ENCODE results near the gene PTPRN2.
"Not testable (repeated sequence)": the region's sequence is repeated elsewhere in the genome, so short reads cannot be mapped to it uniquely, and the experiment has no call there.

Gene PTPRN2

GRCh38 chr7:158458096-158458495 lies 129.5 kb downstream of the PTPRN2 start:
- DNase-seq, result no peak

GRCh38 chr7:158457586-158457985 lies 130.0 kb downstream of the PTPRN2 start:
- not testable (repeated sequence) for DNase-seq

DNA sequence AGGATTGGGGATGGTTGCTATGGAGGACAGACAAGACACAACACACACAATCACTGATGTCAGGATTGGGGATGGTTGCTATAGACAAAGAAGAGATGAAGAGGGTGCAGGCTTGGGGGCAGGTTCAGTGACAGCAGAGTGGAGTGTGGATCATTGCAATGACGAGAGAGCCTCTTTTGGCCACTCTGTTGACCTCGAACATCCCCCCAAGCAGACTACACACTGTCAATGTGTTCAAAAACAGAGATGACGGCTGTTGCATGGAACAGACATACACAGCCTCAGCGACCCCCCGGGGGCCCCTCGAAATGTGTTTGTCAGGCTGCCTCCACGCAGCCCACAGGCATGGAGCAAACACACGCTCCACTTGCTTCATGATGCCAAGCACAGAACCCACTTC lies 133.0 kb downstream of the PTPRN2 start:
- DNase-seq, result no peak

- DNase-seq, result no peak
Observed at GRCh38 chr7:158453663-158454062, 134.0 kb downstream of the PTPRN2 start.

- DNase-seq, result no peak
Observed at GRCh38 chr7:158452331-158452730, 135.3 kb downstream of the PTPRN2 start.

DNA sequence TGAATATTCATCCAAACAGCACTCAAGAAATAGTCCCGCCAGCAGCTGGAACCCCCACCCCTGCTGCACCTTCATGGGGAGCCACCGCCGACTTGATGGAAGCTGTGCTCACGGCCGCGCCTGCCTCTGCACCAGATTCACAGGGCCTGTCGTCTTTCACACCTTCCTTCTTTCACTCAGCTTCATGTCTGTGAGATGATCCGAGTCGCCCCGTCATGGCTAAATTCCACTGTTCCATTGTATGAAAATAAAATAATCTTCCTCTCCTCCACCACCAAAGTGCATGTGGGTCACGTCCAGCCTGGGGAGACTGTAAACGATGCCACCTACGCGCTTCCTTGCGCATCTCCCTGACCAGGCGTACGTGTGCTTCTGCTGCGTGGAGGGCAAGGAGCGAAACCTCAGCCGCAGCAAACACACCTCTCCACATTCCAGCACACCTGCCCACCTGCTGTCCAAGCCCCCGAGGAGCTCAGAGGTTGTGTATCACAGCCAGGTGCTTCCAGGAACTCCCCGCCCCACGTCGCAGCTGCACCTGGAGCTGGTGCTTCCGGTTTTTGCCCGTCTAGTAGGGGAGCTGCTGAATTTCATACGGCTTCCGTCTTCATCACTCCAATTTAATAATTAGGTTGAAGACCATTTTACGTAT lies 137.0 kb downstream of the PTPRN2 start:
- no peak for DNase-seq

- no peak for DNase-seq
Observed at GRCh38 chr7:158449942-158450341, 137.7 kb downstream of the PTPRN2 start.

GRCh38 chr7:158449266-158449665 lies 138.4 kb downstream of the PTPRN2 start:
- DNase-seq, result no peak

GRCh38 chr7:158448430-158449100 lies 139.1 kb downstream of the PTPRN2 start:
- DNase-seq, result no peak

DNA sequence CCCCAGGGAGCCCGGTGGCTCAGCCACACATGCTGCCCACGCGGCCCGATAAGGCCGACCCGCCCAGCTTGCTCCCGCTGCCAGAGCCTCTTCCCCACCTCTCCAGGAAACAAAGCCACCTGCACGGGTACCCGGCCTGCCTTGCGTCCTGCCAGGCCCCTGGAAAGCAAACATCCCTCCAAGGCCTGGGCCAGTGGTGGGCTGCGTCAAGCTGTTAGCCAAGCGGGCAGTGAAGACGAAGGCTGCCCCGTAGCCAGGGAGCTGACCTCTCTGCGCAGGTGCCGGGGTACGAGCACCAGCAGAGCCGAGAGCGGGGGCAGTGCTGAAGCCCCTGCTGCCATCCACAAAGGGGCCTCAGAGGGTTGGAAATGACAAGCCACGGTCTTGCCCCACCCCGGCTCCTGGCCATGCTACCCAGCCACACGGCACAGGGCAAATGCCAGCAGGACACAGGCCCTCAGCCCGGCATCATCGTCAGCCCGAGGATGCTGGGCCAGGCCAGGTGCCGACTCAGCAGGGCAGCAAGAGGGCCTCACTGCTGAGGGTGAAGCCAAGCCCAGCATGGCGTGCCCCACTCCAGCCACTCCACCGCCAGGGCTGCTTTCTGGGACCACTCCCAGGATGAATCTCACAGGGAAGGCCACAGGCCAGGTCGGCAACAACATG lies 140.0 kb downstream of the PTPRN2 start:
- no peak for DNase-seq

- DNase-seq, result no peak
Observed at GRCh38 chr7:158447151-158447505, 140.5 kb downstream of the PTPRN2 start.

- DNase-seq, result no peak
Observed at GRCh38 chr7:158446706-158447105, 140.9 kb downstream of the PTPRN2 start.

DNA sequence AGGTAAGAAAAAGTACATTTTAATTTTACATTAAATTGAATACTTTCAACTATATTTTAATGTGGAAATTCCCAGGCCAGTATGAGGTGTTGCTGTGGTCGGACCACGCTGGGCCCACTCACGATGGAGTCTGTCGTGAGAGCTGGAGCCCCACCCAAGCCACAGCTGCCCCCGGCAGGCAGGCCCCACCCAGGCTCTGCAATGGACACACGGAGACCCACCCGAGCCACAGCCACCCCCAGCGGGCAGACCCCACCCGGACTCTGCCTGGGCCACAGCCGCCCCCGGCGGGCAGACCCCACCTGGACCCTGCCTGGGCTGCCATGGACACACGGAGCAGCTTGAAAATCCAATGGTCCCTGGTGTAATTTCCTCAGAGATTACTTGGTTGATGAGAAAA lies 141.3 kb downstream of the PTPRN2 start:
- DNase-seq, result no peak

- DNase-seq, result no peak
Observed at GRCh38 chr7:158445421-158446175, 142.0 kb downstream of the PTPRN2 start.

DNA sequence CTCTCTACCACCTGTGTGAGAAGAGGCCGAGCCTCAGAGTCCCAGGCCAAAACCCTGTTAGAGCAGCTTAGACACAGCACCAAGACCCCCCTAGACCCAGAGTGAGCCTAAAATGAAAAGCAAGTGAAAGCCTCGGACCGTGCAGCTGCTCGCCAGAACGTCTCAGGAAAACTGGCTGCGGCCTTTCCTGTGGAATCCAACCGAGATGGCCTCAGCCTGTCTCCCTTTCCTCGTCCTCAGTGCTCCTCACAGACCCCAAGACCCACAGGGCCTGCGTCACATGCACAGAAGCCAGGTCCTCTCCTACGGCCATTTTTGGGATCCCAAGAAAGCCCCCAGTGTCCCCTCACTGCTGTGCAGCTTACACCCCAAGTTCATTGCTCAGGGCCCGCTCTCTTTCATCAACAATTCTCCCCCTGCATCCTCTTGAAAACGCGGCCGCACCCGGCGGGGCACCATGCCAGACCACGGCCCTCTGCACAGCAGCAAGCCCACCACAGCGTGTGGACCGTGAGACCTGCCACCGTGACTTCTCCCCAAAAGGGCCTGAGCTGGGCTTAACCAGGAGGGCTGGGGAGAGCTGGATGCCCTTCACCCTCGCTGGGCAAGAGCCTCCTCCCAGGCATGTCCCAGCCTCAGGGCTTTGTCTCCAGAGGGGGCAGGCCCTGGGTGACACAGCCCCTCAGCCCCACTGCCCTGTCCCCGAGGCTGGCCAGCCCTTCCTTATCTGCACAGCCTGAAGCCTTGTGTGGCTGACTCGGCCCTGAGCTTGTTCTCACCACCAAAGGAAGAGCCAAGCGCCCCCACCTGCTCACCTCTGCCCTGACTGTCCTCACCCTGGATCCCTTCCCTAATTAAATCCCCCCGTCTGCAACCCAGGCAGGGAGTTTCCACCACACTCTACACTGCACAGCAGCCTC lies 142.9 kb downstream of the PTPRN2 start:
- no peak for DNase-seq

DNA sequence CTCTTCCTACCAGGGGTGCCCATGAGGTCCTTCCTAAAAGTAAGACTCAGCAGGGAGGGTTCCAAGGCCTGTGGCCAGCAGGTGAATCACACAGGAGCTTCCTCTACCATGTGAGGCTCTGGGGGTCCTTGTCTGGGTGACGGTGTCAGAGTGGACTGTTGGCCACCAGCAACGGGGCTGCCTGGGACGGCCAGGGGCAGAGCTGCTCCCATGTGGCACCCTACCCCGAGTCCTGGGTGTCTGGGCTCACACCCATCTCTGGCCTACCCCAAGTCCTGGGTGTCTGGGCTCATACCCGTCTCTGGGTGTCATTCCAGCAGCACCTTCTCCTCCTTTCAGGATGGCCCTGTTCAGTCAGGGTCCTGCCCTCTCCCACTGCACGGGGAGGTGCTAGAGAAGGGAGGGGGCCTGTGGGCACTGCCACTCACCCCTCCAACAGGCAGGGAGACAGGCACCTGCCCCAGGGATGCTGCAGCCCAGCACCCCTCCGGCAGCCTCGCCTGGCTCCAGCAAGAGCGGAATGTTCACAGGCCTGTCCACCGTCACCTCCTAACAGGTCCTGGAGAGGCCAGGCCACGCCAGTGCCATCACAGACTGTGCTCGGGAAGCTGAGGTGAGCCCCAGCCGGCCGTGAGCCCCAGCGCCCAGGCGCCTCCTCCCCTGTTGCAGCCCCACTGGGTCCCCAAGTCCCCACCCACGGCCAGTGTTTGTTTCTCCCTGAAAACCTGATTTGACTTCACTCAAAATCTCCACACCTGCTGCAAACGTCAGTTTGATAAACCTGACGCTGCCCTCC lies 143.7 kb downstream of the PTPRN2 start:
- DNase-seq, result no peak

- no peak for DNase-seq
Observed at GRCh38 chr7:158443014-158443687, 144.5 kb downstream of the PTPRN2 start.

- DNase-seq, result no peak
Observed at GRCh38 chr7:158442260-158442659, 145.4 kb downstream of the PTPRN2 start.

DNA sequence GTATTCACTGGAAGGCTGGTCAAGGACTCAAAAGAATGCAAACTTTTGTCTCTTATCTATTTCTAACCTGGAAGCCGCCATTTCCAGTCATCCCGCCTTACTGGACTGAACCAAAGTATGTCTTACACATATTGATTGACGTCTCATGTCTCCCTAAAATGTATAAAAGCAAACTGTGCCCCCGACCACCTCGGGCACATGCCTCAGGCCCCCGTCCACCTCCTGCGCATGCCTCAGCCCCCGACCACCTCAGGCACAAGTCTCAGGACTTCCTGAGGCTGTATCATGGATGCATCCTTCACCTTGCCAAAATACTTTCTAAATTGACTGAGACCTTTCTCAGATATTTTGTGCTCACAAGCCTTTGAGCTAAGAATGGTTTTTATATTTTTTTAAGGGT lies 148.6 kb downstream of the PTPRN2 start:
- DNase-seq, result no peak

- DNase-seq, result no peak
Observed at GRCh38 chr7:158432369-158433341, 155.0 kb downstream of the PTPRN2 start.
